ENCODE results near the gene AKNAD1.
"Not testable (repeated sequence)": the region's sequence is repeated elsewhere in the genome, so short reads cannot be mapped to it uniquely, and the experiment has no call there.

The AKNAD1 gene, protein sequence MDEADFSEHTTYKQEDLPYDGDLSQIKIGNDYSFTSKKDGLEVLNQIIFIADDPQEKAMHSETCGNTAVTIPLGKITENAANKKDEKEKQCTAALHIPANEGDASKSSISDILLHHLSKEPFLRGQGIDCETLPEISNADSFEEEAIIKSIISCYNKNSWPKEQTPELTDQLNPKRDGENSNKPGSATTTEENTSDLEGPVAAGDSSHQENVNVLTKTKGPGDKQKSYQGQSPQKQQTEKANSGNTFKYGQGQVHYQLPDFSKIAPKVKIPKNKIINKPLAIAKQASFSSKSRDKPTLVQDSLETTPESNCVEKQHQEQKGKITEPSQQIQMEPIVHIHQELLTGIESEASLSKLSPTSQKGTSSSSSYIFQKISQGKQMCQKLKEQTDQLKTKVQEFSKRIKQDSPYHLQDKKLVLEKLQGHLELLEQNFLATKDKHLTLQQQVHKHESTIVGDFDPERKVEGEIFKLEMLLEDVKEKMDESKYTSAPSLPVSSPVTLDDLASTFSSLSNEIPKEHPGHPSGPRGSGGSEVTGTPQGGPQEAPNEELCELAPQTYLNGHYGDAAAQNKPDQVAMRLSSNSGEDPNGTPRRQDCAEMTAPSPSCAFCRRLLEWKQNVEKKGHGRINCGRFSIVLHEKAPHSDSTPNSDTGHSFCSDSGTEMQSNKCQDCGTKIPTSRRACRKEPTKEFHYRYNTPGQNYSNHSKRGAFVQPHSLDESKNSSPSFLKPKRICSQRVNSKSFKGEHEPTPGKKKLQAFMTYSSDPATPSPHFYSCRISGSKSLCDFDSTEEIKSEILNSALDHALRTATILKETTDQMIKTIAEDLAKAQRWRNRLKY

DNA sequence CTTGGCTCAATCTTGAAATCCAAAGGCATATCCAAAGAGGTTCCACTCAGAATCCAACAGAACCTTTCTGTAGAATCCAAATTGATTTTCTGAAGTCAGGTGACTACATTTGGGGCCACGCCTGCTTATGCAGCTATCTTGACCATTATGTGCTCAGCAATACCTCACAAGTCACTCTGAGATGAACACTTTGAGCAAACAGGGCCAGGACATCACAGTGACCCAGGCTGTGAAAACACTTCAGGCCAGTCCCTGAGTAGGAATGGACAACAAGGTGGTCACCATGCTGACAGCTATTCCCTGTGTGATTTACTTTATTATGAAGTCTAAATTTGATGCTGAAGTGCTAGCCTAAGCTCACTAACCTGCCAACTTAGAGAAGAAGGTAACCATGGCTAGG lies at the start of gene AKNAD1:
TSS of gene AKNAD1 (minus strand) at position 101 of the 400 bp plus-strand sequence. CDS start 4,430 bp downstream, outside the sequence.
- DNase-seq (ENCODE audit: low read depth in 1 of 2, low spot score in 1 of 2) = no peak

DNA sequence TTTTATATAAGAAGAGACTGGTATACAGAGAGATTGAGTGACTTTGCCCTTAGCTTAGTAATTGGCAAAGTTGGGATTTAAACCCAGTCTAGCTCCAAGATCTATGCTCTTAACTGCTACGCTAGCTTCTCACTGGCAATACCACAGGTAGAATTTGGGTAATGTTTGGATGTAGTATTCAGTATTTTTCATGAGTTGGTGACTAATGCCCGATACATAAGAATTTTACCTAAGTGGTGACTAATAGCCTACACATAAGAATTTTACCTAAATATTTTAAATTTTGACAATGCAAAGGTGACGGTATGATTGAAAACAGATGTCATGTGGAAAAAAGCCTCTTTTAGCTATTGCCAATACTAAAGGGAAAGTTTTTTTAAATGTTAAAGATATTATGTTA lies 44.2 kb upstream of the AKNAD1 start:
- DNase-seq (ENCODE audit: low read depth in 1 of 2, low spot score in 1 of 2) = no peak

DNA sequence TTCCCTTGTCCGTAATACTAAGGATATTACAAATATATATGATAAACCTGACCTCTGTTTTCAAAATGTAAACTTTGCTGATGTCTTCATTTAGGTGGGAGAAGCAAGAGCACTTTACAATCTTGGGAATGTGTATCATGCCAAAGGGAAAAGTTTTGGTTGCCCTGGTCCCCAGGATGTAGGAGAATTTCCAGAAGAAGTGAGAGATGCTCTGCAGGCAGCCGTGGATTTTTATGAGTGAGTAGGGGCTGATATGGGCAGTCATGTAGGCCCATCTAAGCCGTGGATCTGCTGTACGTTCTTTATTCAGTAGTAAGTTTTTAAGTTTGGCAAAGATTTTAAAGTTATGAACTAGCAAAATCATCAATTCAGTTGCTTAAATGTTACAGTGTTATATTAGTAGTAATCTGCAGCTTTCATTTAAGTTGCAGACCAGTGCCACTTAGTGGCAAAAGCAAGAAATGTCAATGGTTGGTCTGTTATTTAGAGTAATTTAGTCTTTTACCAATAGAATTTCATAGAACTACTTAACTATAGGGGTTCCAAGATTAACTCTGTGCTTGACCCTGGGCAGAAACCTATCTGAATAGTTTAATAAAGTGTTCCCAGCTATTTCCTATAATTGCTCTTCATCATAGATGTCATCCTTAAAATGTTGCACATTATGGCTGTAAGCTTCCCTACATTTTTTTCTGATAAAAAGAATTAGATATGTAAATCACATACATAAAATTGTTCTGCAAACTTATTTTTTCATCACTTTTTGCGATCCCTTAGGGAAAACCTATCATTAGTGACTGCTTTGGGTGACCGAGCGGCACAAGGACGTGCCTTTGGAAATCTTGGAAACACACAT lies 41.2 kb upstream of the AKNAD1 start:
- DNase-seq (ENCODE audit: low read depth in 1 of 2, low spot score in 1 of 2) = peak in 1 of 2 donors; percentile 25

DNA sequence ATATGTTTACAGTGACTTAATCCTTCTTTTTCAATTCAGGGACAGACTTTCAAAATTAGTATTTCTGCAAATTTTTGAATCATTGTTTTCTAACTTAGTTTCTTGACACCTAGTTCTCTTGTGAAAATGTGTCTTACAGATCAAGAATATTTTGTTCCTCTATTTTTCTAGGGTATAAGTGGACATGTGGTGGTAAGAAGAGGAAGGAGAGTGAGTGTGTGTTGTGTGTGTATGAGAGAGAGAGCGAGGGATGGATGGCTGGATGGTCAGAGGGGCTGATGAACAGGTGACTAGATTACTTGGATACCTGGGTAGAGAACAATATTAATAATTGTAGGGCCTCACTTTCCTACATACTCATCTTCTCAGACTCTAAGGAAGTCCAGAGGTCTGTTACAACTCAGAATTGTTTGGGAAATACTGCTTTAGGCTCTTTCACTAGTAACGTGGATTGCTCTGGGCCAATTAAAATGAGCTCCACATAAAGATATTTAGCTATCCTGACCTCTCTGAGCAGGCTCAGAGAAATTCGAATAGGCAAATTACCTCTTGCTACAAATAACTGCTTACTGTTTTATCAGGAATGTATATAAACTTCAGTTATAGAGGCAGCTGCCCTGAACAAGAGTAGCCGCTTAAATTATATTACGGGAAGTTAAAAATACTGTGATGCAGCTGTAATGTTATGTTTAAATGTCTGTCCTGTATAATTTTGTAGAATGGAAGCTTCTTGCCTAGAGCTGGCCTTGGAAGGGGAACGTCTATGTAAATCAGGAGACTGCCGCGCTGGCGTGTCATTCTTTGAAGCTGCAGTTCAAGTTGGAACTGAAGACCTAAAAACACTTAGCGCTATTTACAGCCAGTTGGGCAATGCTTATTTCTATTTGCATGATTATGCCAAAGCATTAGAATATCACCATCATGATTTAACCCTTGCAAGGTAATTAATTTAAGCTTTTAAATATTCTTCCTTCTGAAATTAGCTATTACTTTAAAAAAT lies 39.6 kb upstream of the AKNAD1 start:
- DNase-seq (ENCODE audit: low read depth in 1 of 2, low spot score in 1 of 2) = no peak

DNA sequence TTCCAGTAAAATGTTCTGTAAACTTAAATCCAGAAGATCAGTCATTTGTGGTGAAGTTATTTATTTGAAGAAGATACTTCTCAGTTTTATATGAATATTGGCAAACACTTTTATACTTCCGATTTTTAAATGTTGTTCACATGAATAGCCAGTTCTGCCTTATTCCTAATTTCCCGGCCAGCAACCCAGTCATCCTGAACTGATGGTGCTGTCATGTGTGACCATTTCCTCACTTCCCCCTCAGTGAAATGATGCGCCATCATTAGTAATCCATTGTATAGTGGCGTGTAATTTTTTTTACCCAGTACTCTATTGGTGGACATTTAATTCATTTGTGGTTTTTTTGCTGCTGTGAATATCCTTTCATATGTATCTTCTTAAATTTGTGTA lies 36.2 kb upstream of the AKNAD1 start:
- DNase-seq (ENCODE audit: low read depth in 1 of 2, low spot score in 1 of 2) = no peak

DNA sequence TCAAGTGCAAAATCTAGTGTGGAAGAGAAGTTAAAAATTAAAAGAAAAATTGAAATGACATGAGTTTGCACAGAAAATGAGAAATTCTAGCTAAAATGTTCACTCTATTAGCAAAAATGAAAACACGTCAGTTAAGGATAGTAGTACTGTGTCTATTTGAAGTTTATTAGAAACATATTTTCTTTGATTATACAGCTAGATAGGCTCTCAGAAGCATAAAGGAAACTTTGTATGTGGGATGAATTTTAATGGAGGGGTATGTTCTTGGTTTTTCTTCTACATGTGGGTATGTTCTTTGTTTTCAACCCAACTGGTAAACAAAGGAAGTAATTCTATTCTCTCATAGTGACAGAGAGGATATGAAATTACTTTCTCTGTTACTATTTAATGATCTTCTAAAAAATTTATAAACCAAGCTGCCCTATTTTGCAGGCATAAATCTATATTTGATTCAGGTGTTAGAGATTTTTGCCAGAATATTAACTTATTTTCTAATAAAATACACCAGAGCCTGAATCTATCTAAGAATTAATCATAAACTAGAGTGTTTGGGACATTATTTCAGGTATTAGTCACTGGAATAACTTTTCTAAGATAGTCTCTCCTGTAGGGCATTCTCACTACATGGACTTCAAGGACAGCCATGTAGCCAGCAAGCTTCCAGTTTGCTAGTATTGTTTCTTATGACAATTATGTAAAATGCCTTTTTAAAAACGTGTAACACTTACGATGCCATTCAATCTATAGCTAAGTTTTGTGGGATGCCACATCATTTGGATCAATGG lies 35.7 kb upstream of the AKNAD1 start:
- DNase-seq (ENCODE audit: low read depth in 1 of 2, low spot score in 1 of 2) = no peak

DNA sequence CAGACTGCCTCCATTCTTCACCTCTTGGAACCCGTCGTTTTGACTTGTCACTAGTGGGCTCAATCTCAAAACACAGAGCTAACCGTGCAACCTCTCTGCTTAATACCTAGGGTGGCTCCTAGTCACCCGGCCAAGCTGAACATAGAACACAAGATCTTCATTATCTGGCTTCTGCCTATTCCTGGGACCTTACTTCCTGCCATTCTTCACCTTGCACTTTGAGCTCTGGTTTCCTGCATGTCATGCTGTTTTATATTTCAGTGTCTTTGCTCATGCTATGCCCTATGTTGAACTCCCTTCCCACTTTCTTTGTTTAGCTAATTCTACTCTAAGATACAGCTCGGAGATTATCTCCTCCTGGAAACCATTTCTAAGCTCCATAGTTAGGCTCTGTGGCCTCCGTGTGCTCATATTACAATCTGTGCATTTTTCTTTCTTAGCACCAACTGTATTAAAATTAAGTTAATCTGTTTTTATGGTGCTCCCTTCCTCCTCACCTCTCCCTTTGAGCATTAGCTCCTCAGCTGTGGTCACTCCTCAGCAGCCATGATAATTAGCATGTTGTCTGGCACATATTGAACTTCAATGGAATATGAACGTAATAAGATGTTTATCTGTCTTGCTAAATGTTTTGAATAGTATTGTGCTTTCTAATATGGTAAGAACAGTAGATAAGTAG lies 33.0 kb upstream of the AKNAD1 start:
- DNase-seq (ENCODE audit: low read depth in 1 of 2, low spot score in 1 of 2) = no peak

DNA sequence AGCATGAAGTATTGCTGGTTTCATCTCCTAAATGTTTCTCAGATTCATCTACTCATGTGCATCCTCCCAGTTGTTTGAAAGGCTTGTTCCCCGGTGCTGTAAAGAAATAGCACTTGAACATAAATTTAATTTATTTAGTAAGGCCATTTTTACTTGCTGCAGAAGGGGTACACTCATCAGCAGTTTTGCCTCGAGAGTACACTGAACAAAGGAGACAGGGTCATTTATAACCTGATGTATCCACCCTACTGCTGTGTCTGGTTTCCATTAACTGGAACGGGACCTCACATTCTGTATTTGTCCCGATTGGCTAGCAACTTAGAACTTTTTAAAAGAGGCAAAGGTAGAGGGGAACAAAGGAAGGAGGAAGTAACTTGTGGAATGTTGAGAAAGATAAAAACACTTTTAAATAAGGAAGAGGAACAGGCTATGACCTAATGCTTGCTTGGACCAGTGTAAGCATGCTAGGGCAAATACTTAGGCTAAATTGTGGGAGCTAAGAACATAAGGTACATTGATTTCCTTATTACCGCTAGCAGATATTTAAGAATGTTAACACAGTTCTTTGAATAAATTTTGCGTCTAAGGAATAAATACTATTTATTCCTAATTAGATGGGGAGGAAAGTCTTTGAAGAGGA lies 32.2 kb upstream of the AKNAD1 start:
- DNase-seq (ENCODE audit: low read depth in 1 of 2, low spot score in 1 of 2) = not testable (repeated sequence)

DNA sequence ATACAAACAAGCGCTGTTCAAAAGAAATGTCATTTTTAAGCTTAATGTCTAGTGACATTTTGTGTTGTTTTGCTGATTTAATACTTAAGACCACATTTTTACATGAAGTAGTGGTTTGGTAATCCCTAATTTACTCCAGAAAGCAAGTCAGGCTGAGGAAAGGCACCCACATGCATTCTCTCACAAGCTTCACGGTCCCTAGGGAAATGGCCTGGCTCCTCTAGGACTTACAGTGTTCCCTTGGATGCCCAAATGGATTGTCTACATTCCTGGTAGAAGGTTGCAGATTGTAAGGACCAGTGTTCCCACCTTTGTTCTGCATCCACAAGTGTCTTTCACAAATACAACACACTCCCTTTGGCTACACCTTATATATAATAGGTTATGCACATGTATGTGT lies 29.4 kb upstream of the AKNAD1 start:
- DNase-seq (ENCODE audit: low read depth in 1 of 2, low spot score in 1 of 2) = no peak

DNA sequence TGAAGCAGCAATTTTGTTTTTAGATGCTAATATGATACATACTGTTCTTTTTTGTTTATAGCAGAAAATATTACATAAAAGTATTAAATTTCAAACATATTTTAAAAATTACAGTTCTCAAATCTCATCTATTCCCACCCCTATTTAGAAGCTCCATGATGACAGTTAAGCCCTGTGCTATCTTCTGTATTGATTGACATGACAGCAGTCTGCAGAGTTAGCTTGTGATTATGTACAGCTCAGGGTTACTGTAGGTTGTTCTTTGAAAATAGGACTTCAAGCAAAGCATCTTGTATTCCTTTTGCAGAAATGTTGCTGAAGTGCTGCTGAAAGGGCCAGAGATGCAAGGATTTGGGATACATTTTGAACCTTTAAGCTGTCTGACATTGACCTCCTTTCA lies 28.1 kb upstream of the AKNAD1 start:
- no peak for DNase-seq (ENCODE audit: low read depth in 1 of 2, low spot score in 1 of 2)

DNA sequence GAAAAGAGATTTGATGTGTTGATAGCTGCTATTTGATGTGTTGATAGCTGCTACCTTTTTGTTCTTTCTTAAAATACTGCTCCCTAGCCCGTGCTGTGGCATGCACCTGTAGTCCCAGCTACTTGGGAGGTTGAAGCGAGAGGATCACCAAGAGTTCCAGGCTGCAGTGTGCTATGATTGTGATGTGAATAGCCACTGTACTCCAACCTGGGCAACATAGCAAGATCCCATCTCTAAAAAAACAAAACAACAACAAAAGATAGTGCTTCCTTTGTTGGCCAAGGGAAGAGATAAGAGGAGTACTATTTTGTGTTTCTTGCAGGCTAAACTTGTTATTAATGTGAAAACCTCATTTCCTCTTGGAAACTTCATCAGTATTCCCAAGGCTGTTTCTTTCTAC lies 25.9 kb upstream of the AKNAD1 start:
- no peak for DNase-seq (ENCODE audit: low read depth in 1 of 2, low spot score in 1 of 2)

DNA sequence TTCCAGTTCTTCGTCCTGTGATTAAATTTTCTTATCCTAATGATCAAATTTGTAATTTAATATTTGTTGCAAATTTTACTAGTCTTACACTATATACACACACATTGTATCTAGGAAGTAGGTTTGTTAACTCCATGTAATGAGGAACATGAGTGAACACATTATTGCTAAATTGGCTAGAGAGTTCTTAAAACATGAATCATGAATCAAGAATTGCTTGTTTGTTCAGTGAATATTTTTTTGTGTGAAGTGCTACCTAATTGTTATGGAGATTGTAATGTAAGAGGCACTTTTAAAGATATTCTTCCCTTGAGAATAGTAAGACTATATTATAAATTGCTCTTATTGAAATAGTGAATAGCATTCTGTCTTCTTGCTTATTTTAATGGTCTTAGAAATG lies 24.5 kb upstream of the AKNAD1 start:
- no peak for DNase-seq (ENCODE audit: low read depth in 1 of 2, low spot score in 1 of 2)

DNA sequence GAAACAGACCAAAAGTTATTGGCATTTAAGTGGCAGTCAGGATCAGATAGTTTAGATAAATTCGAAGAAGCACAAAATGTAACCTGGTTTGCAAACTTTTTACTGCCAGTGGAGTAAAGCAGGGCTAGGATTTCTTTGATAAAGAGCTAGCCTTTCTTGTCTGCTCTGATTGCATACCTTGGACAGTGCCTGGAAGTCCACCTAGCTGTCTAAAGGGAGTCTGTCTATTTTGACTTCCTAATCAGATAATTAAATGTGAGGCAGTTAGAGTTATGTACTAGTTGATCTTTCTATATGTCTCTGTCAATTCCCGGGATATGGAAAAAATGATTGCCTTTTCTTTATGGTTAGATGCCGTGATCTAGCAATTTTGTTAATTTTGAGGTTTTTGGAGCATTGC lies 24.0 kb upstream of the AKNAD1 start:
- no peak for DNase-seq (ENCODE audit: low read depth in 1 of 2, low spot score in 1 of 2)

DNA sequence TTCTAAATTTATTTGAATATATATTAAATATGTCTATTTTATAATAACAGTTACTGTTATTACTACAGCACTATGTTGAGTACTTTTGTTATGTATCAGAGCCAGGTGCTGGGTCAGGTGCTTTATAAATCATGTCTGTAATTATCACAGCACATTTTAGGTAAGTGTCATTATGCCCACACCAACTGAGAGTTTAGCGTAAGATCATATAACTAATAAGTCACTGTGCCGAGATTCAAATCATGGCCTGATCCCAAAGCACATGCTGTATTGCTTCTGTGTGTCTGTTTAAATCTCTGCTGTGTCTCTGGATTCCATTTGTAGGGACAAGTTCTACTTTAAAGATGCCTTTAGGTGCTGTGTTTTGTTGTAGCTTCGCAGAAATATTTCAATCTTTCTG lies 21.8 kb upstream of the AKNAD1 start:
- DNase-seq (ENCODE audit: low read depth in 1 of 2, low spot score in 1 of 2) = no peak

DNA sequence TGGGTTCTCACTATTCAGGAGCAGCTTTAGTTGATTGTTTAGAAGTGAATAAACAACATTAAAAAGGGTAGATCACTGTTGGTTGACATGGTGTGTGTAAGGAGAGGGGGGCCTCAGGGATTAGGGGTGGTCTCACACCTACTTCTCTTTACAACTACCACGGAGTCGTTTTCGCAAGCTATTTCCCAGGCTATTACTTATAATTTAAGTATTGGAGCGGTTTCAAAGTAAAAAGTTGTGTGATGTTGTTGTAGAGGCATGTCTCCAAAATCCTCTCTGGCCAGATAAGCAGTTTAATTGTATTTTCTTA lies 21.2 kb upstream of the AKNAD1 start:
- DNase-seq (ENCODE audit: low read depth in 1 of 2, low spot score in 1 of 2) = no peak

DNA sequence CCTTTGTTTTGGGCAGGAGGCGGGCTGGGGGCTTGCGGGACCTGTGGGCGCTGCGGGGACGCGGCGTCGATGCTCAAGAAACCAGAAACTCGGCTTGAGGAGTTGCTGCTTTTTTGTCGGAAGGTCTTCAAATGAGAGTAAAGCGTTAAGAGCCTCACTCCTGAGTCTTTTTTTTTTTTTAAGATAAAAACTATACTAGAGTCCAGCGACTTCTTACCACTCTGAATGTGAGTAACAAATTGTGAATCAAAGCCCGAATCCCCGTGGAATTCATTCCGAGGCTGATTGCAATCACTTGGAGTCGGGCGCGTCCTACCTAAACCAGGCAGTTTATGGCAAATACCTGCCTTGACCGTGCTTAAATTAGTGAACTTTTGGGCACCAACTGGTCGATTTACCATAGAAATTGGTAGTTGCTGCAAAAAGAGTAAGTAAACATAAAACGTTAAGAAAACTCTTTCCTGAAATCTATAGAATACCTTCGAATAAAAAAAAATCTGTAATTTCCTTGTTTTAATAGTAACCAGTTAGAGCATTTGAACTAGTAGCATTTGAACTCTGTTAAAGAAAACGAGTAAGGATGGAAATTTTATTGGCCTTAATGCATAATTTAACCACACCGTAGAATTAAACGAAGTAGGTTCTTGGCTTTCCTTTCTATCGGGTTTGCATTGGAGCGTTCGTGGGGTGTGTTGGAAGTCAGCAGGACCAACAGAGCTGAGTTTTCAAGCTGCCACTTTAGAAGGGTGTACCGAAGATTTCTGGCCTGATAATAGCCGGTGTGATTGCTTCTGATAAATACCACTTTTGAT lies 20.7 kb upstream of the AKNAD1 start:
- no peak for DNase-seq (ENCODE audit: low read depth in 1 of 2, low spot score in 1 of 2)

DNA sequence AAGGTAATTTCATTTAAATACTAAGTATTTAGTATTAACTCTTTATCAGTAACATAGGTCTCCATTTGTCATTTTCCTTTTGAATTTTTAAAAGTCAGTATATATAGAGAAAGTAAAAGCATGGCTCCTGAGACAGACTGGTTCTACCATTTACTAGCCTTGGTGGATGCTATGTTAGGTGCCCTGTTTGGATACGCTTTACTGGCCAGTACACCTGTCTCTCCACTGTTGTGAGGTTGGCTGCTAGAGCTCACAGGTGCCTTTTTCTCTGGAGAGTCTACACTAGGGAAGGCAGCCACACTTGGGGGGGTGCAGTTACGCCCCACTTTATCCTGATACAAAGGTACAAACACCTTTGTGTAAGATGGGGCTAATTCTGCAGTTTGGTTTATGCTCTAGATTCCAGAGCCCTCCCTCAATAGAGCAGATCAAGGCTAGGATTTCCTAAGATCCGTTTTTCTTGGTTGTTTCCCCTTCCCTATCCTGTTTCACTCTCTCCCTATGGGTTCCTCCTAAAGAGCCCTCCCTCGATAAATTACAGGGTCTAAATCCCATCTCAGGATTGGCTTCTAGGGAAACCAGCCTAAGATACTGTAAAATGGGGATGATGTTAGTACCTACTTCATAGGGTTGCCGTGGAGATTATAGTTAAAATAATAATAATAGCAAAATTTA lies 14.3 kb upstream of the AKNAD1 start:
- no peak for DNase-seq (ENCODE audit: low read depth in 1 of 2, low spot score in 1 of 2)
